ENCODE measurements around the gene FGFRL1.

The FGFRL1 gene

GRCh38 chr4:1023075-1023640 lies 11.7 kb downstream of the FGFRL1 start:
- Histone ChIP-seq H3K9me3 (ENCODE audit: insufficient read depth, low read length, severe bottlenecking) (no peaks in the 10 kb centered on the region), H3K36me3 (ENCODE audit: insufficient read depth, low read length) (no peaks in the 10 kb centered on the region), H3K9ac (ENCODE audit: low read depth, low read length) (no peak overlapping the region), H3K4me3 (ENCODE audit: low read depth in 1 of 2, low read length in 2 of 2) (no peak overlapping the region), H4K20me1 (ENCODE audit: insufficient read depth, low read length) (peaks cover 4% of the 10 kb centered on the region), H3K27me3 (ENCODE audit: insufficient read depth, low read length, poor library complexity) (no peaks in the 10 kb centered on the region), H2AFZ (ENCODE audit: low read depth, low read length) (no peak overlapping the region), H3K79me2 (ENCODE audit: insufficient read depth, low read length) (no peaks in the 10 kb centered on the region), H3K4me2 (ENCODE audit: insufficient read depth, low read length) (no peak overlapping the region), H3K27ac (ENCODE audit: low read length) (no peak overlapping the region), H3K4me1 (ENCODE audit: insufficient read depth, low read length) (no peaks in the 10 kb centered on the region)
- TF ChIP-seq EZH2 (IDR thresholded peaks at IDR 0.05; ENCODE audit: borderline replicate concordance, low read depth, low read length, severe bottlenecking) (no peak), CTCF (IDR thresholded peaks at IDR 0.05; ENCODE audit: borderline replicate concordance, extremely low read depth, low read length, poor library complexity, severe bottlenecking) (no peak)
- DNase-seq (no peak), ATAC-seq (ENCODE audit: insufficient read depth, low read depth) (no peak)

DNA sequence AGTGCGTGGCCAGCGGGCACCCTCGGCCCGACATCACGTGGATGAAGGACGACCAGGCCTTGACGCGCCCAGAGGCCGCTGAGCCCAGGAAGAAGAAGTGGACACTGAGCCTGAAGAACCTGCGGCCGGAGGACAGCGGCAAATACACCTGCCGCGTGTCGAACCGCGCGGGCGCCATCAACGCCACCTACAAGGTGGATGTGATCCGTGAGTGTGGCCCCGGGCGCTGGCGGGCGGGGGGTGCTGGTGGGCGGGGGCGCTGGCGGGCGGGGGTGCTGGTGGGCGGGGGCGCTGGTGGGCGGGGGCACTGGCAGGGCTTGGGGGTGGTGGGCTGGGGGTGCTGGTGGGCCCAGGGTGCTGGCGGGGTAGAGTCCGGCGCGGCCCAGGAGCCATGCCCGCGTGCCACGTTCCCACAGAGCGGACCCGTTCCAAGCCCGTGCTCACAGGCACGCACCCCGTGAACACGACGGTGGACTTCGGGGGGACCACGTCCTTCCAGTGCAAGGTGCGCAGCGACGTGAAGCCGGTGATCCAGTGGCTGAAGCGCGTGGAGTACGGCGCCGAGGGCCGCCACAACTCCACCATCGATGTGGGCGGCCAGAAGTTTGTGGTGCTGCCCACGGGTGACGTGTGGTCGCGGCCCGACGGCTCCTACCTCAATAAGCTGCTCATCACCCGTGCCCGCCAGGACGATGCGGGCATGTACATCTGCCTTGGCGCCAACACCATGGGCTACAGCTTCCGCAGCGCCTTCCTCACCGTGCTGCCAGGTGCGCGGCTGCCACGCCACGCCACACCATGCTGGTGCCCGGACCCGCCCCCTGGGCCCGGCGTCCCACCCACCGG lies 12.7 kb downstream of the FGFRL1 start:
- DNase-seq (no peak), ATAC-seq (ENCODE audit: insufficient read depth, low read depth) (no peak)
- Histone ChIP-seq H3K36me3 (ENCODE audit: insufficient read depth, low read length) (no peaks in the 10 kb centered on the region), H3K4me2 (ENCODE audit: insufficient read depth, low read length) (no peak overlapping the region), H3K9me3 (ENCODE audit: insufficient read depth, low read length, severe bottlenecking) (no peaks in the 10 kb centered on the region), H3K27ac (ENCODE audit: low read length) (no peak overlapping the region), H3K9ac (ENCODE audit: low read depth, low read length) (no peak overlapping the region), H3K79me2 (ENCODE audit: insufficient read depth, low read length) (no peaks in the 10 kb centered on the region), H4K20me1 (ENCODE audit: insufficient read depth, low read length) (peaks cover 3% of the 10 kb centered on the region), H3K4me3 (ENCODE audit: low read depth in 1 of 2, low read length in 2 of 2) (no peak overlapping the region), H3K4me1 (ENCODE audit: insufficient read depth, low read length) (no peaks in the 10 kb centered on the region), H2AFZ (ENCODE audit: low read depth, low read length) (no peak overlapping the region), H3K27me3 (ENCODE audit: insufficient read depth, low read length, poor library complexity) (no peaks in the 10 kb centered on the region)
- TF ChIP-seq EZH2 (IDR thresholded peaks at IDR 0.05; ENCODE audit: borderline replicate concordance, low read depth, low read length, severe bottlenecking) (no peak), CTCF (IDR thresholded peaks at IDR 0.05; ENCODE audit: borderline replicate concordance, extremely low read depth, low read length, poor library complexity, severe bottlenecking) (no peak)

DNA sequence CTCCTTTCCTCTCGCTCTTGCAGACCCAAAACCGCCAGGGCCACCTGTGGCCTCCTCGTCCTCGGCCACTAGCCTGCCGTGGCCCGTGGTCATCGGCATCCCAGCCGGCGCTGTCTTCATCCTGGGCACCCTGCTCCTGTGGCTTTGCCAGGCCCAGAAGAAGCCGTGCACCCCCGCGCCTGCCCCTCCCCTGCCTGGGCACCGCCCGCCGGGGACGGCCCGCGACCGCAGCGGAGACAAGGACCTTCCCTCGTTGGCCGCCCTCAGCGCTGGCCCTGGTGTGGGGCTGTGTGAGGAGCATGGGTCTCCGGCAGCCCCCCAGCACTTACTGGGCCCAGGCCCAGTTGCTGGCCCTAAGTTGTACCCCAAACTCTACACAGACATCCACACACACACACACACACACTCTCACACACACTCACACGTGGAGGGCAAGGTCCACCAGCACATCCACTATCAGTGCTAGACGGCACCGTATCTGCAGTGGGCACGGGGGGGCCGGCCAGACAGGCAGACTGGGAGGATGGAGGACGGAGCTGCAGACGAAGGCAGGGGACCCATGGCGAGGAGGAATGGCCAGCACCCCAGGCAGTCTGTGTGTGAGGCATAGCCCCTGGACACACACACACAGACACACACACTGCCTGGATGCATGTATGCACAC lies 13.6 kb downstream of the FGFRL1 start:
- Histone ChIP-seq H3K79me2 (ENCODE audit: insufficient read depth, low read length) (no peaks in the 10 kb centered on the region), H4K20me1 (ENCODE audit: insufficient read depth, low read length) (no peaks in the 10 kb centered on the region; the same call in 1 of the 2 replicates), H3K36me3 (ENCODE audit: insufficient read depth, low read length) (no peaks in the 10 kb centered on the region), H3K4me2 (ENCODE audit: insufficient read depth, low read length) (no peak overlapping the region), H3K9ac (ENCODE audit: low read depth, low read length) (no peak overlapping the region), H3K4me1 (ENCODE audit: insufficient read depth, low read length) (no peaks in the 10 kb centered on the region), H3K27me3 (ENCODE audit: insufficient read depth, low read length, poor library complexity) (no peaks in the 10 kb centered on the region), H3K9me3 (ENCODE audit: insufficient read depth, low read length, severe bottlenecking) (no peaks in the 10 kb centered on the region), H3K27ac (ENCODE audit: low read length) (no peak overlapping the region), H3K4me3 (ENCODE audit: low read depth in 1 of 2, low read length in 2 of 2) (no peak overlapping the region), H2AFZ (ENCODE audit: low read depth, low read length) (no peak overlapping the region)
- no peak for TF ChIP-seq EZH2 (IDR thresholded peaks at IDR 0.05; ENCODE audit: borderline replicate concordance, low read depth, low read length, severe bottlenecking)
- no peak for TF ChIP-seq CTCF (IDR thresholded peaks at IDR 0.05; ENCODE audit: borderline replicate concordance, extremely low read depth, low read length, poor library complexity, severe bottlenecking)
- ATAC-seq (ENCODE audit: insufficient read depth, low read depth), result no peak
- no peak for DNase-seq

Data from DND-41 (cell line).